Measurements from ENCODE around the gene MYH9.

MYH9 gene

GRCh38 chr22:36337365-36338130 is 50.2 kb downstream of the MYH9 start:
- no peak for TF ChIP-seq CTCF (IDR thresholded peaks at IDR 0.05; ENCODE audit: insufficient read depth, low read length, missing control alignments)
- no peak overlapping the region for H3K4me3 ChIP-seq (ENCODE audit: low read depth, low read length)
- ChIA-PET CTCF (interaction anchor here (1.3 to 1.7 kb wide), 3 partner anchors 13 to 133 kb away, joined by 3 to 5 read pairs (median 4); no protein-coding TSS in a partner anchor), POLR2A (no interaction called here)
- DNase-seq (ENCODE audit: low read depth, low spot score) = no peak

GRCh38 chr22:36336246-36337182 is 51.3 kb downstream of the MYH9 start:
- DNase-seq (ENCODE audit: low read depth, low spot score) = no peak
- ChIA-PET CTCF (interaction anchor here (1.3 to 1.7 kb wide), 3 partner anchors 12 to 134 kb away, joined by 3 to 5 read pairs (median 4); no protein-coding TSS in a partner anchor), POLR2A (no interaction called here)
- TF ChIP-seq CTCF (IDR thresholded peaks at IDR 0.05; ENCODE audit: insufficient read depth, low read length, missing control alignments) = no peak
- H3K4me3 ChIP-seq (ENCODE audit: low read depth, low read length) = no peak overlapping the region

GRCh38 chr22:36335621-36336020 is 52.1 kb downstream of the MYH9 start:
- no peak for TF ChIP-seq CTCF (IDR thresholded peaks at IDR 0.05; ENCODE audit: insufficient read depth, low read length, missing control alignments)
- POLR2A ChIA-PET = interaction anchor here (0.7 to 1.2 kb wide), 6 partner anchors 11 to 135 kb away, joined by 3 to 5 read pairs (median 4); partner anchors contain the start of gene MYH9
- H3K4me3 ChIP-seq (ENCODE audit: low read depth, low read length) = no peak overlapping the region
- no peak for DNase-seq (ENCODE audit: low read depth, low spot score)
- CTCF ChIA-PET = interaction anchor here (0.7 to 5.4 kb wide), 2 partner anchors 134 to 151 kb away, joined by 3 to 45 read pairs; no protein-coding TSS in a partner anchor

- H3K4me3 ChIP-seq (ENCODE audit: low read depth, low read length) = no peak overlapping the region
- TF ChIP-seq CTCF (IDR thresholded peaks at IDR 0.05; ENCODE audit: insufficient read depth, low read length, missing control alignments) = no peak
- CTCF ChIA-PET = interaction anchor here (0.7 to 5.4 kb wide), 3 partner anchors 33 to 151 kb away, joined by 3 to 45 read pairs (median 3); no protein-coding TSS in a partner anchor
- POLR2A ChIA-PET = interaction anchor here (0.7 to 1.2 kb wide), 7 partner anchors 10 to 136 kb away, joined by 3 to 5 read pairs (median 4); partner anchors contain the start of gene MYH9
- DNase-seq (ENCODE audit: low read depth, low spot score) = no peak
Observed at GRCh38 chr22:36334821-36335603, 52.8 kb downstream of the MYH9 start.

- POLR2A ChIA-PET = interaction anchor here (1.0 to 1.6 kb wide), 5 partner anchors 16 to 134 kb away, joined by 3 to 5 read pairs (median 4); partner anchors contain the start of gene MYH9
- DNase-seq (ENCODE audit: low read depth, low spot score) = no peak
- peak; percentile 36 for TF ChIP-seq CTCF (IDR thresholded peaks at IDR 0.05; ENCODE audit: insufficient read depth, low read length, missing control alignments)
- CTCF ChIA-PET = interaction anchor here (1.0 to 5.4 kb wide), 4 partner anchors 10 to 136 kb away, joined by 3 to 45 read pairs (median 3); no protein-coding TSS in a partner anchor
- H3K4me3 ChIP-seq (ENCODE audit: low read depth, low read length) = no peak overlapping the region
Observed at GRCh38 chr22:36334081-36334820, 53.5 kb downstream of the MYH9 start.

Data from AG04449 (cell line).